NOMO-1 treated with dmso at 0.1 percent for 144 hours (cell line): ENCODE results near the gene ZNF778.
"Not testable (repeated sequence)": the region's sequence is repeated elsewhere in the genome, so short reads cannot be mapped to it uniquely, and the experiment has no call there.

ENCODE experiments used
- DNase-seq: peaks from one replicate; lab custom pipeline; 2025; ENCODE audit not compliant: unreplicated experiment; lab: John Stamatoyannopoulos, UW

The ZNF778 gene

GRCh38 chr16:89253548-89254287, 36.2 kb downstream of the ZNF778 start:
- no peak for DNase-seq

DNA sequence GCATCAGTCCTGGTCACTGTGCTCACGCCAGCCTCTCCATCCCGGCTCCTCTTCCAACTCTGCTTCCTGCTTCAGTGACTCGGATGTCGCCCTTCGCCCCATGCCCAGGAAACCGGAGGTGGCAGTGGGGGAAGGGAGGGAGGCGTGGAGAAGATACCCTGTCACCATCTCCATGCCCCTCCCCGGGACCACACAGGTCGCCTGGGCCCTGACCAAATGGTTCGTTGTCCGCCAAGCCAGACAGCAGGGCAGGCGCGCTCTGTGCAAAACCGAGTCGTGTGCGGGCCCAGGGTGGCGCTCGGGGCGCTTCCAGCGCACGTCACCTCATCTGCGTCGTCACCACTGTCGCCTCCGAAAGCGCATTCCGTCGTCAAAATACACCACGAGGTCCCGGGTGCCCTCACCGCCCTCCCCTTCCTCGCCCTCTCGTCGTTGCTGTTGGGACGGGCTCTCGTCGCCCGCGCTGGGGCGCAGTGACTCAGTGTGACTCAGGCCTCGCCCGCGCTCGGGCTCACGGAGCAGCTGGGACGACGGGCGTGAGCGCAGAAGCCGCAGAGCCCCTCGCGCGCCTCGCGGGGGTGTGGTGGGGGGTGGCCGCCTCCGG, 39.2 kb downstream of the ZNF778 start:
- no peak for DNase-seq

- no peak for DNase-seq
These were observed 39.8 kb downstream of the ZNF778 start for GRCh38 chr16:89257281-89257731.

GRCh38 chr16:89257757-89258465, 40.4 kb downstream of the ZNF778 start:
- DNase-seq: no peak

GRCh38 chr16:89259901-89260300, 42.4 kb downstream of the ZNF778 start:
- DNase-seq: not testable (repeated sequence)

- no peak for DNase-seq
These were observed 44.4 kb downstream of the ZNF778 start for GRCh38 chr16:89261691-89262563.

DNA sequence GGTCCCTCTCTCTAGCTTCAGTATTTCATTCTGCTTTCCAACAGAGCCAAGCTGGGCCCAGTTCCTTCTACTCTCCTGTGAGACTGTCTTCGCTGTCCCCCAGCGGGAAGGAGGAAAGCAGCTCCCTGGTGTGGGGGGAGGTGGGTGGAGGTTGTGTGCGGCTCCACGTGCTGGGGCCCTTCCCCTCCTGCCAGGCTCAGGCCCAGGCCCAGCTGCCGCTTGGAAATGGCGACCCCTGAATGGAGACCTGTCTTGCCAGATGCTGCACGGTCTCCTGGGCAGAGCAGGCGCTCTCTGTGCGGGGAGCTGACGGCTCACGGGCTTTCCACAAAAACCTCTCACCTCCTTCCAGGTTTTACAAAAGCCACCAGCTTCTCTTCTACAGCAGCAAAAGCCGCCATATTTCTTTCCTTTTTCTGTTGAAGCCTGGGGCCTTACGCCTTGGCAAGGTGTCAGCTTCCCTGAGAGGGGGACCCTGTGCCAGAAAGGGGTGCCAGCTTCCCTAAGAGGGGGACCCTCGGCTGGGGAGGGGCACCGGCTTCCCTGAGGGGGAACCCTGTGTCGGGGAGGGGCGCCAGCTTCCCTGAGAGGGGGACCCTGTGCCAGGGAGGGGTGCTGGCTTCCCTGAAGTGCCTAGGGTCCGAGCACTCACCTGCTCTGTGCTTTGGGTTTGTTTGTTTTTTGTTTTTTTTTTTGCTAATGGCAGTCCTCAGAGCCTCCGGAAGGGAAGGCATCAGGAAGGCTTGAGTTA, 47.5 kb downstream of the ZNF778 start:
- no peak for DNase-seq

- no peak for DNase-seq
These were observed 48.1 kb downstream of the ZNF778 start for GRCh38 chr16:89265647-89266046.

DNA sequence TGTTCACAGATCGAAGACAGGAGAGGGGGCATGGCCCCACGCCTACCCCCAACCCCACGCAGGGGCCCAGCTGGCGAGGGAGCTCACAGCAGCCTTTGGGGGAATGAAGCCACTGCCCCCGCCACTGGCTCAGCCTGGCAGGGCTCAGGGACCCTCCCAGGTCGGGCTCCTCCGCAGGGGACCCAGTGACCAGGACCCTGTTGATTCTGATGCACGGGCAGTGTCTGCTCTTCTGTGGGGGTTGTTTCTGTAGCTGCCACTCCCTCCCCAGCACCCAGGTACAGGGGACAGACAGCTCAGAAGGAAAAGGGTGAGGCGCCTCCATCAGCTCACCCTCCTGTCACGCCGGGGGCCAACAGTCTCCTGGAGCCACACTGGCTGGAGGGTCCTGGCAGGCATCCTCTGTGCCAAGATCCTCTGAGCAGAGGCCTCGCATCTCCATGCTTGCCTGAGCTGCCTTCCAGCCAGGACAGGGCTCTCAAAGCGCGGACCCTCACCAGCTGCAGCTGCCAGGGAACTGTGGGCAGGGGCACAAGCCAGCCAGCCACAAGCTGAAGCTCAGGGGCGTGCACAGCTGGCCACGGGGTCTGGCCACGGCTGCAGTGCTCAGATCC, 49.1 kb downstream of the ZNF778 start:
- no peak for DNase-seq

DNA sequence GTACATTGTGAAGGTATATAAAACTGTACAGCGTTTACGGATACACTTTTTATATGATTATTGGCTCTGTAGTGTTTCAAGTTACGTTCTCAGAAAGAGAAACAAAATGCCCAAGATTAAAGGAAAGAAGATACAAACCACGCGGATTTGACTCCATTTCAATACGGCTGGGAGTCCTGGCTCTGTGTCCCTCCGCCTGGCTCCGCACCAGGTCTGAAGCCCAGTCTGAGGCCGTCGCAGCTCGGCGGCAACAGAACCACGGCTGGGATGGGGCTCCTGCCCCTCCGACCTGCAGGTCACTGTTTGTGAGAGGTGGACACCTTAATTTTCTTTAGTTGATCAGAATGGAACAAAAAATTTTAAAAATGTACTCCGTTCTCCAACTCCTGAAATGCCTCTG, 50.2 kb downstream of the ZNF778 start:
- DNase-seq: not testable (repeated sequence)

- DNase-seq: no peak
These were observed 51.1 kb downstream of the ZNF778 start for GRCh38 chr16:89268585-89268984.

DNA sequence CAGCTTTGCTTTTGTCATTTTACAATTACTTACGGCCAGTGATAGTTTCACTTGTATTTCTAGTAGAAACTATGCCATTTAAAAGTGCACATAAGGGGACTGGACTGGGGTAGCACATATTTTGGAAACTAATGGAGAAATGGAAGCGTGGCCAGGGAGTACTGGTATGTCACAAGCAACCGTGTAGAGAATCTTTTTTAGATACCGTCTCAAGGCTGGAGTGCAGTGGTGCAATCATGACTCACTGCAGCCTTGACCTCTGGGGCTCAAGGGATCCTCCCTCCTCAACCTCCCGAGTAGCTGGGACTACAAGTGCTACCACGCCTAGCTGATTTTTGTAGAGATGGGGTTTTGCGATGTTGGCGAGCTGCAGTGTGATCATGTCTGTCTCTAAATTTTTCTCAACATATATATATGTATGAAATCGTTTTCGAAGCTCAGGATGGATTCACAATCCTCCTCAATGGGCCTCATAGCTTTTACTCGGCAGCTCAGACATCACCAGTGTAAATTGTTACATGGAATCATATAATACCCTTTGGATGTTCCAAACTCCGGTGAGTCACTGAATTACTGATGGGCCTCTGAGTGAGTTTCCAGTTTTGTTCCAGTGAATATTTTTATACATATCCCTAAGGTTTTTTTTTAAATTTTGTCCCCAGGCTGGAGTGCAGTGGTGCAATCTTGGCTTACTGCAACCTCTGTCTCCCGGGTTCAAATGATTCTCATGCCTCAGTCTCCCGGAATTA, 51.7 kb downstream of the ZNF778 start:
- no peak for DNase-seq

DNA sequence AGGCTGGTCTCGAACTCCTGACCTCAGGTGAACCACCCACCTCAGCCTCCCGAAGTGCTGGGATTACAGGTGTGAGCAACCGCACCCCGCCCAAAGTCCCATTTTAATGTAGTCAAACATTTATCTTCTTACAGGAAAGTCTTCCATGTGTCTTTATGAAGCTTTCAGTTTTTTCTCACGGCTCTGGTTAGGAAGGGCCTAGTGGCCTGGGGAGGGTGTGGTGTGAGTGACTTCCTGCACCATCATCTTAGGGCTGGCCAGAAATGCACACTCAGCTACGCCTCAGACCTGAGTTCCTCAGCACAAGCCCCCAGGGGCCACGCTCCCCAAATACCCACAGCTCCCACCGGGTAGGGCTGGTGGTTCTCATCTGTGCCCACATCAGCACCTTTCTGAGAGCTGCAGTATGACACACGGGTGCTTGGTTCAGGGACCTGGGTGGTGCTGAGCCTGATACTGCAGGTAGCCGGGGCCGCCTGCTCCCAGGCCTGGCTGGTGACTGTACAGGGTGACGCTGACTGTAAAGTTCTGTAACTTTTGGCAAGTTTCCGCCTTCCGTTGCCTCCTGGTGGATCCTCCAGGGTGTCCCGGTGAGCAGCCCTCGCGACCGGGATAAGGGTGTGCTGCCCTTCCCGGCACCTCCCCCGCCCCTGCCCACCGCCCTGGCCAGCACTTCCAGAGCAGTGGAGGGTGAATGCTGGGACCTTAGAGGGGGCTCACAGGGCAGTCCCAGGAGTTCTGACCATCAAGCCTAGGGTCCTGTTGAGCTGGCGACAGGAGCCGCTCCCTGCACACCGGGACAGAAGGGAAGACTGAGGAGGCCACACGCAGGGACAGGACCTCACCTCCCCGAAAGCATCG, 52.5 kb downstream of the ZNF778 start:
- no peak for DNase-seq

- no peak for DNase-seq
These were observed 53.3 kb downstream of the ZNF778 start for GRCh38 chr16:89270666-89271345.

DNA sequence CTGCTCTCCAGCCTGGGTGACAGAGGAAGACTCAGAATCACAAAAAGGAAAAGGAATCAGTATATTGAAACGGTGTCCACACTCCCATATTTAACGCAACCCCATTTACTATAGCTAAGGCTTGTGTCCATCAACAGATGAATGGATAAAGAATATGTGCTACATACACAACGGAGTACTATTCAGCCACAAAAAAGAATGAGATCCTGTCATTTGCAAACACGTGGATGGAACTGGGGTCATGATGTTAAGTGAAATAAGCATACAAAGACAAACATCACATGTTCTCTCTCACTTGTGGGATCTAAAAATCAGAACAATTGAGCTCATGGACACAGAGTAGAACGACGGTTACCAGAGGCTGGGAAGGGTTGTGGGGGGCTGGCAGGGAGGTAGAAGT, 55.1 kb downstream of the ZNF778 start:
- DNase-seq: no peak

- DNase-seq: no peak
These were observed 56.4 kb downstream of the ZNF778 start for GRCh38 chr16:89273741-89274472.
